GM12891 (cell line): ENCODE data around the gene SLCO1B3.

Experiments used
- DNase-seq: peaks from one replicate; pipeline ENCODE4 v3.0.0; 2011; ENCODE audit warnings: low spot score; ENCODE audit not compliant: insufficient read length
- FAIRE-seq: peaks from 2 replicates; lab custom pipeline; 2011; peaks lifted over from hg19 to GRCh38; lab: Jason Lieb, UNC
- PAX5 ChIP-seq: IDR thresholded peaks from 2 replicates; pipeline ENCODE4 v1.6.1; 2011; ENCODE audit warnings: low read length, moderate library complexity, mild to moderate bottlenecking; ENCODE audit not compliant: insufficient read depth, severe bottlenecking
- POLR2AphosphoS5 ChIP-seq: IDR thresholded peaks from 2 replicates; pipeline ENCODE4 v1.6.1; 2011; ENCODE audit warnings: low read depth, low read length, control low read depth
- POU2F2 ChIP-seq: IDR thresholded peaks from 2 replicates; pipeline ENCODE4 v1.6.1; 2011; ENCODE audit warnings: low read depth, mild to moderate bottlenecking, control low read depth, low read length, moderate library complexity
- TAF1 ChIP-seq: IDR thresholded peaks from 2 replicates; pipeline ENCODE4 v1.6.1; 2011; ENCODE audit warnings: low read depth, low read length, control low read depth

Gene SLCO1B3

DNA sequence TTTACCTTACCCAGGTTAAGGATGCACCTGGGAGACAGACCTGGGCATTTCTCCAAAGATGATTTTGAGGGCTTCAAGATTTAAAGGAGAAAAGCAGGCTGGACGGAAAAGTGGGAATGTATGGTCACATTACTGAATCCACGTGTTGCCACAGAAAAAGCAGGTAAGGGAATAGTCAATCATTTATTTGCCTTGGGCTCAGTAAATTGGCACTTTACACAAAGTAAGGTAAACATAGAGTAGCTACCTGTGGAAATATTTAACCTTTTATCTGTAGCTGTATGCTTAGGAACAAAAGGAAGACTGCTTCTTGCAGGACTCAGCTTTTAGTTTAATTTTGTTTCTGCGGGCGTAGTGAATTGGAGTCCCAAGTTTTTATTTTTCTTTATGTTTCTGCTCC lies 153.3 kb downstream of the SLCO1B3 start:
- FAIRE-seq (no peak), DNase-seq (no peak)
- TF ChIP-seq POLR2AphosphoS5: no peak
- no peak for TF ChIP-seq TAF1
- no peak for TF ChIP-seq POU2F2
- TF ChIP-seq PAX5: no peak
